Fibroblast of villous mesenchyme (primary cell): Measurements from ENCODE around the gene CS. TPM values are rescaled to one million over a fixed set of nuclear protein-coding genes. Genes with fewer than 3 reads are reported as not detected.

Experiments
- DNase-seq: peaks from one replicate; pipeline ENCODE4 v3.0.0-alpha.2; 2010; ENCODE audit warnings: low read depth
- H3K4me3 ChIP-seq: 2 replicates; pipeline ENCODE4 v1.5.1; 2011; ENCODE audit warnings: low read depth, mild to moderate bottlenecking, low read length
- total RNA-seq: library from RNA; depleted of rRNA; stranded (reverse); fragments of >200 nt; gene quantifications from 2 replicates; pipeline ENCODE4 v1.2.3, GENCODE V29; 2012
- TF ChIP-seq, protein P1 (sequence below): IDR thresholded peaks from 2 replicates; pipeline ENCODE4 v1.5.1; 2012; ENCODE audit warnings: low read depth, mild to moderate bottlenecking, low read length; ENCODE audit not compliant: insufficient read depth

The CS gene
- total RNA-seq, 1 donor, result 153 TPM

DNA sequence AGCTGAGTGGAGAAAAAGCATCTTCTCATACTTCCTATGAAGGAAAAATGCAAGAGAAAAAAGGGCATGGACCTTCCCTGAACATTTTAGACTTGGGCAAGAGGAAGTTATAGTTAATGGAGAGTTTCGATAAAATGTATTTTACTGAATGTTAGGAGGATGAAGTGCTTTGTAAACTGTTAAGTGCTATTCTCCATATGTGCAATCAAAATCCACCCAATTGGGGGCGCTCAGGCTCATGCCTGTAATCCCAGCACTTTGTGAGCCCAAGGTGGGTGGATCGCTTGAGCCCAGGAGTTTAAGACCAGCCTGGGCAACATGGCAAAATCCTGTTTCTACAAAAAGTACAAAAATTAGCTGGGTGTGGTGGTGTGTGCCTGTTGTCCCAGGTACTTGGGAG is 17.5 kb upstream of the CS start:
- no peak for DNase-seq
- H3K4me3 ChIP-seq, result no peak overlapping the region
- TF ChIP-seq, protein P1, sequence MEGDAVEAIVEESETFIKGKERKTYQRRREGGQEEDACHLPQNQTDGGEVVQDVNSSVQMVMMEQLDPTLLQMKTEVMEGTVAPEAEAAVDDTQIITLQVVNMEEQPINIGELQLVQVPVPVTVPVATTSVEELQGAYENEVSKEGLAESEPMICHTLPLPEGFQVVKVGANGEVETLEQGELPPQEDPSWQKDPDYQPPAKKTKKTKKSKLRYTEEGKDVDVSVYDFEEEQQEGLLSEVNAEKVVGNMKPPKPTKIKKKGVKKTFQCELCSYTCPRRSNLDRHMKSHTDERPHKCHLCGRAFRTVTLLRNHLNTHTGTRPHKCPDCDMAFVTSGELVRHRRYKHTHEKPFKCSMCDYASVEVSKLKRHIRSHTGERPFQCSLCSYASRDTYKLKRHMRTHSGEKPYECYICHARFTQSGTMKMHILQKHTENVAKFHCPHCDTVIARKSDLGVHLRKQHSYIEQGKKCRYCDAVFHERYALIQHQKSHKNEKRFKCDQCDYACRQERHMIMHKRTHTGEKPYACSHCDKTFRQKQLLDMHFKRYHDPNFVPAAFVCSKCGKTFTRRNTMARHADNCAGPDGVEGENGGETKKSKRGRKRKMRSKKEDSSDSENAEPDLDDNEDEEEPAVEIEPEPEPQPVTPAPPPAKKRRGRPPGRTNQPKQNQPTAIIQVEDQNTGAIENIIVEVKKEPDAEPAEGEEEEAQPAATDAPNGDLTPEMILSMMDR, result no peak

- DNase-seq, result peak; percentile 98
- TF ChIP-seq, protein P1, result no peak
- peak within 1 kb of the TSS; percentile 84 for H3K4me3 ChIP-seq
These were observed 15.7 kb upstream of the CS start, which contains the start of gene CNPY2 for GRCh38 chr12:56315622-56316473. CNPY2 (minus strand) TSS chr12:56315988; CDS start chr12:56315217, 771 bp downstream.

- TF ChIP-seq, protein P1, result no peak
- DNase-seq, result no peak
- H3K4me3 ChIP-seq, result peak overlapping the region; percentile 84
These were observed 15.1 kb upstream of the CS start for GRCh38 chr12:56315249-56315621.

DNA sequence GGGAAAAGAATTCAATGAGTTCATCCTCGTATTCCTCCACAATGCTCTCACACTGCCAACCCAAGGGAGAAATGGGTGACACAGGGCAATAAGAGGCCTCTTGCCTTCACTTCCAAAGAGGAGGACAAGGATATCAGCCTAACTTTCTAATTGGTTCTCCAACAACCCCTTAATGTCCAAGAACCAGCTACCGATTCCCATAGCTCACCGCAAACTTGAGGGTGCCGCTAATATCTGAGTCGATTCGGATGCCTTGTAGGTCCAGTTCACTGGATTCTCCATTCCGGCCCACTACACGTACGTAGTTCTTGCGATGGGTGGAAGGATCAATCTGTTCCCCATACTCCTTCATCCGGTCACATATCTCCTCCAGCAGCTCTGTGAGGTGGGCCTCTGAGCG is 10.9 kb upstream of the CS start:
- no peak overlapping the region for H3K4me3 ChIP-seq
- no peak for DNase-seq
- TF ChIP-seq, protein P1, result no peak

GRCh38 chr12:56308714-56309113 is 8.6 kb upstream of the CS start:
- no peak for DNase-seq
- TF ChIP-seq, protein P1, result no peak
- no peak overlapping the region for H3K4me3 ChIP-seq

DNA sequence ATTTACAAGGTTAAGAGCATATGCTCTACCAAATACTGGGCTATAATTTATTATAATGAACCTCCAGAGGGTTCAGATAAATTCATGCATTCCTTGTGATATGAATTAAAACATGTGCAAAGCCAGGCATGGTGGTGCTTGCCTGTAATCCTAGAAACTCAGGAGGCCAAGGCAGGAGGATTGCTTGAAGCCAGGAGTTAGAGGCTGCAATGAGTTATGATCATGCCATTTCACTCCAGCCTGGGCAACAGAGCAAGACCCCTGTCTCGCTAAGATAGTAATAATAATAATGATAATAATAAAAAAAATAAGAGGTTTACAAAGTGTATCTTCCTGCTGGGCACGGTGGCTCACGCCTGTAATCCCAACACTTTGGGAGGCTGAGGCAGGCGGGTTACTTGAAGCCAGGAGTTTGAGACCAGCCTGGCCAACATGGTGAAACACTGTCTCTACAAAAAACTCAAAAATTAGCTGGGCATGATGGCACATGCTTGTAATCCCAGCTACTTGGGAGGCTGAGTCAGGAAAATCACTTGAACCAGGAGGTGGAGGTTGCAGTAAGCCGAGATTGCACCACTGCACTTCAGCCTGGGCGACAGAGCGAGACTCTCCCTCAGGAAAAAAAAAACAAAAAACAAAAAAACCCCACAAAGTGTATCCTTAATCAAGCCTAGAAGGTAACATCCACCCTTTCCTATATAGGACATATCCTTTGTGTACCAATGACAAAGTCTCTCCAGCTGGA is 7.3 kb upstream of the CS start:
- H3K4me3 ChIP-seq, result no peak overlapping the region
- TF ChIP-seq, protein P1, result no peak
- DNase-seq, result no peak
